Dermis blood vessel endothelial cell (primary cell): ENCODE measurements around the gene LRP1B. TPM values are rescaled to one million over a fixed set of nuclear protein-coding genes. Genes with fewer than 3 reads are reported as not detected.
"Not testable (repeated sequence)": the region's sequence is repeated elsewhere in the genome, so short reads cannot be mapped to it uniquely, and the experiment has no call there.

Source experiments
- DNase-seq: peaks from one replicate; pipeline ENCODE4 v3.0.0; 2010
- total RNA-seq: library from RNA; depleted of rRNA; stranded (reverse); fragments of >200 nt; gene quantifications from 2 replicates; pipeline ENCODE4 v1.2.3, GENCODE V29; 2014

LRP1B gene
- total RNA-seq, 1 donor from 2014 or later, result under 0.01 TPM

- DNase-seq, result no peak
These were observed 888.8 kb downstream of the LRP1B start for GRCh38 chr2:141242008-141242407.

GRCh38 chr2:141226560-141226959 is 904.3 kb downstream of the LRP1B start:
- DNase-seq, result no peak

- DNase-seq, result no peak
These were observed 923.8 kb downstream of the LRP1B start for GRCh38 chr2:141207036-141207385.

GRCh38 chr2:141201016-141201565 is 929.7 kb downstream of the LRP1B start:
- no peak for DNase-seq

- DNase-seq, result no peak
These were observed 930.6 kb downstream of the LRP1B start for GRCh38 chr2:141200191-141200590.

GRCh38 chr2:141199711-141200110 is 931.1 kb downstream of the LRP1B start:
- DNase-seq, result no peak

- DNase-seq, result no peak
These were observed 935.7 kb downstream of the LRP1B start for GRCh38 chr2:141195087-141195486.

- no peak for DNase-seq
These were observed 943.8 kb downstream of the LRP1B start for GRCh38 chr2:141187075-141187439.

- DNase-seq, result no peak
These were observed 944.3 kb downstream of the LRP1B start for GRCh38 chr2:141186413-141187074.

- no peak for DNase-seq
These were observed 948.6 kb downstream of the LRP1B start for GRCh38 chr2:141182246-141182645.

GRCh38 chr2:141169117-141169516 is 961.7 kb downstream of the LRP1B start:
- DNase-seq, result not testable (repeated sequence)

- no peak for DNase-seq
These were observed 968.5 kb downstream of the LRP1B start for GRCh38 chr2:141162314-141162713.

GRCh38 chr2:141151611-141152286 is 979.1 kb downstream of the LRP1B start:
- no peak for DNase-seq

- DNase-seq, result no peak
These were observed 988.8 kb downstream of the LRP1B start for GRCh38 chr2:141142025-141142424.

- DNase-seq, result no peak
These were observed 993.6 kb downstream of the LRP1B start for GRCh38 chr2:141137122-141137693.

GRCh38 chr2:141133883-141134282 is 996.9 kb downstream of the LRP1B start:
- no peak for DNase-seq

GRCh38 chr2:141125432-141125831 is 1005.4 kb downstream of the LRP1B start:
- DNase-seq, result no peak

- no peak for DNase-seq
These were observed 1012.0 kb downstream of the LRP1B start for GRCh38 chr2:141118836-141119235.

GRCh38 chr2:141113301-141113700 is 1017.5 kb downstream of the LRP1B start:
- DNase-seq, result no peak

- DNase-seq, result no peak
These were observed 1021.2 kb downstream of the LRP1B start for GRCh38 chr2:141109633-141110032.

GRCh38 chr2:141105763-141106162 is 1025.1 kb downstream of the LRP1B start:
- DNase-seq, result no peak

- no peak for DNase-seq
These were observed 1027.6 kb downstream of the LRP1B start for GRCh38 chr2:141103216-141103615.

GRCh38 chr2:141079231-141079630 is 1051.6 kb downstream of the LRP1B start:
- no peak for DNase-seq

GRCh38 chr2:141075753-141076152 is 1055.1 kb downstream of the LRP1B start:
- no peak for DNase-seq
